Hematopoietic multipotent progenitor cell treated with erythropoietin and hydrocortisone succinate and interleukin-3 and kit ligand, for 15 days (in vitro differentiated cells): ENCODE data around the gene LEMD3.

Experiments used
- DNase-seq: peaks from one replicate; pipeline ENCODE4 v3.0.0-alpha.2; 2015; ENCODE audit warnings: low spot score

LEMD3 gene

DNA sequence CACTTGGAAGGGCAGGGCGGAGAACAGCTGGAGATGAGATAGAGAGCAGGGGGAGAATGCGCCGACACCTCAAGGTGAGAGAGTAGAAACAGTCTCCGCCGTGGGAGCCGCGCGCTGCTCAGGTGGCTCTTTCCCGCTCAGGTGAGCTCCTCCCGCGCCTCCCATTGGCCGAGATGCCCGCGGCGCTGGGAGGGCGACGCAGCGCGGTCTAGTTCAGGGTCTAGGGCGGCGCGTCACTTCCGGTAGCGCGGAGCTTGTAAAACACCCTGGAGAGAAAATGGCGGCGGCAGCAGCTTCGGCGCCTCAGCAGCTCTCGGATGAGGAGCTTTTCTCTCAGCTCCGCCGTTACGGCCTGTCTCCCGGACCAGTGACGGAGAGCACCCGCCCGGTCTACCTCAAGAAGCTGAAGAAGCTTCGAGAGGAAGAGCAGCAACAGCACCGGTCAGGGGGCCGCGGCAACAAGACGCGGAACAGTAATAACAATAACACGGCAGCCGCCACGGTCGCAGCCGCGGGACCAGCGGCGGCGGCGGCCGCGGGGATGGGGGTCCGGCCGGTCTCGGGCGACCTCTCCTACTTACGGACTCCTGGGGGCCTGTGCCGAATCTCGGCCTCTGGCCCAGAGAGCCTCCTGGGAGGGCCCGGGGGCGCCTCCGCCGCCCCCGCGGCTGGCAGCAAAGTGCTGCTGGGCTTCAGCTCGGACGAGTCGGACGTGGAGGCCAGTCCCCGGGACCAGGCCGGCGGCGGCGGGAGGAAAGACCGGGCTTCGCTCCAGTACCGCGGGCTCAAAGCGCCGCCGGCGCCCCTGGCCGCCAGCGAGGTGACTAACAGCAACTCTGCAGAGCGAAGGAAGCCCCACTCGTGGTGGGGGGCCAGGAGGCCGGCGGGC is at the start of gene LEMD3:
Gene LEMD3, plus strand, starts transcription at position 264 of the 889 bp plus-strand sequence. Its CDS starts 14 bp downstream, at position 278.
- DNase-seq = peak; percentile 89

DNA sequence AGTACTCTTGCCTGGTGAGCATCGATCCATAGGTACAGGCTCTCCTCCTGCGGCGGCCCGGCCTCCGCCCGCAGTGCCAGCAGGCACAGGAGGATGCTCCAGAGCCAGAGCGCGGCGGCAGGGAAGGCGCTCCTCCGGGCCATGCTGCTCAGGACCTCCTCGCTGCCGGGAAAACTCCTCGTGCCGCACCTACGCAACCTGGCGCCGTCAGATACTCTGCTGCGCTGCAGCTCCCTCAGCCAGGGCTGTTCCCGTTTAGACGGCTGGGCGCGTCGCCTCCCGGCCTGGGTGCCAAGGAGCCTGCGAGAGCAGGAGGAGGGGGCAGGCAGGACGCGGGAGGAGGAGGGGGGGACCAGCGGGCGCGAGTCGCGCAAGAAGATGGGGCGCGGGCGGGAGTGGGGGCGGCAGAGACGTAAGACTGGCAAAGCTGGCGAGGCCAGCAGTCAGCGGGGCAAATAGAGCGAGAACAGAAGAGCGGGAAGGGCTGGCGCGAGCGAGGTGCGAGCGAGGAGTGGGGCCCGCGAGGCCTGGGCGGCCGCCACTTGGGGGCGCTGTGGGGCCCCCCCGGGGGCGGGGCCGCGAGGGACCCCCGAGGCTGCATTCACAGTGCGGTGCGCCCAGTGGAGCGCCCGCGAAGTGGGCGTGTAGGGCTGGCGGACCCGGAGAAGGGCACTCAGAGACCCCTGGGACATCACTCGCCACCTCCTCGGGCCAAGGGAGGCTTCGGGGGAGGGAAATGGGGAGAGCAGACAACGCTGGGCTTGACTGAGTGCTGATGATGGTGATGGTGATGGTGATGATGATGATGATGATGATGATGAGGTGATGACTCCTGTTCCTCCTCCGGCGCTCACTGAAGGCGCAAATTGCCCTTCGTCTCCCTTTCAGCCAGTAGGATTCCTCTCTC is 48.1 kb upstream of the LEMD3 start, which contains the start of gene WIF1:
Gene WIF1, minus strand, starts transcription at position 257 of the 907 bp plus-strand sequence. Its CDS starts 114 bp downstream, at position 143.
- DNase-seq = no peak

DNA sequence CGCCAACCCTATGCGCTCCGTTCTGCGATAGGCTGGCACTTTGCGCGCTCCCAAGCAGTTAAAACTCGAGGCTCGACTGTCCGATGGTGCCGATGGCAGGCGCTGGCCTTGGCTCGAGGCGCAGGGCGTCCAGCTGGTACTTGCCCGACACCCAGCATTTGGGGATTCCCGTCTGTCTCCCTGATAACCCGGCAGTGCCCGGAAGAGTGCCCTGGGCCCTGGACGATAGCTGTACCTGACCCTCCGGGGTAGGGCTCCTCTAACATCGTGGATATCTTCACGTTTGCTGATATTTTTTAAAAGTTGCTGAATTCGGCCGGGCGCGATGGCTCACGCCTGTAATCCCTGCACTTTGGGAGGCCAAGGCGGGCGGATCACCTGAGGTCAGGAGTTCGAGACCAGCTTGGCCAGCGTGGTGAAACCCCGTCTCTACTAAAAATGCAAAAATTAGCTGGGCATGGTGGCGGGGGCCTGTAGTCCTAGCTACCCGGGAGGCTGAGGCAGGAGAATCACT is 47.4 kb upstream of the LEMD3 start:
- DNase-seq = no peak

DNA sequence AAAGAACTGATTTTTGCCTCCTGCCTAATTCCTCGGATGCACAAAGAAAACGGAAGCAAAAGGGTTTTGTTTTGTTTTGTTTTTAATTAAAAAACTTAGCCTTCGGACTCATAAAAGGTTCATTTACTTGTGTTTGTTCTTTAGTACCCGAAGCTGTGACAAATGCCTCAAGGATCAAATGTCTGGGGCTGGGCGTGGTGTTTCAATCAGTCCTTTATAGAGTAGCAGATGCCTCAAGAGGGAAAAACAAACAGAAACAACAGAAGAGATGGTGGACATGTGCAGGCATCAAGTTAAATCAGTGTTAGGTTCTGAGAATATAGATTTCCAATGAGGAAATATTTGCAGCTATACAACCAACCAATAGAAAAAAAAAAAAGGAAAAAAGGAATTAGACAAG is 46.7 kb upstream of the LEMD3 start:
- no peak for DNase-seq

DNA sequence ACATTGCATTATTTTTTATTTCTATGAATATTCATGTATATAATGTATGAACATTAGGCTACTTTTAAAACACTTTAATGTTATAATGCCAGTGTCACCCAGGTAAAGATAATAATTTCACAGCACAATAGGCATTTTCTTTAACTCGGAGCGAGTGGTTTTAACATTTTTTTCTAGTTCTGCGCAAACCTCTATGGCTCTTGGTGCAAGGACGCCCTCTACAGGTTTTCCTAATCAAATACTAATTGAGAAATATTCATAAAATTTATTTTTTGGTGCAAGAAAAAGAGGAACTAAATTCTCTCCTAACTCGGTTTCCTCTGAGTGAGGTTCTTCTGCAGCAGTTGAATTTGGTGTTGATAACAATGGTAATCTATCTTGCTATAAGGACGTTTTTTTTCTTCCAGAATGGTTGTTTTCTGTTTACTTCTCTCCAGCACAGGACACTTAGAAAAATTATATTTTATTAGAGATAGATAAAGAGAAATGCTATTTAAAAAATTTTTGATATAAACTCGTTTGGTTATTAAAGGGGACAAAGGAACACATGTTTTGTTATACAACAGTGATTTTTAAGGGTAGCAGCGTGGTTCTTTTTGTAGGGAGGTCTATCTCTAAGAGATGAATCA is 45.8 kb upstream of the LEMD3 start:
- DNase-seq = peak; percentile 66

DNA sequence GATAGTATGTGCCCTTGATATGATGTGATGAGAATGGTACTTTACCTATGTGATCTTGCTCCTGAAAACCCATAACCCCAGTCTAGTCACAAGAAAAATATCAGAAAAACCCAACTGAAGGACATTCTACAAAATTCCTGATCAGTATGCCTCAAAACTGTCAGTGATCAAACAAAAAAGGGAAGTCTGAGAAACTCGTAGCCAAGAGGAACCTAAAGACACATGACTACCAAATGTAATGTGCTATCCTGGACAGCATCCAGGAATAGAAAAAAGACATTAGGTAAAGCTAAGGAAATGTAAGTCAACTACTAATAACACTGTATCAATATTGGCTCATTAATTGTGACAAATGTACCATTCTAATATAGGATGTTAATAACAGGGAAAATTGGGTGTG is 44.1 kb upstream of the LEMD3 start:
- peak; percentile 17 for DNase-seq

DNA sequence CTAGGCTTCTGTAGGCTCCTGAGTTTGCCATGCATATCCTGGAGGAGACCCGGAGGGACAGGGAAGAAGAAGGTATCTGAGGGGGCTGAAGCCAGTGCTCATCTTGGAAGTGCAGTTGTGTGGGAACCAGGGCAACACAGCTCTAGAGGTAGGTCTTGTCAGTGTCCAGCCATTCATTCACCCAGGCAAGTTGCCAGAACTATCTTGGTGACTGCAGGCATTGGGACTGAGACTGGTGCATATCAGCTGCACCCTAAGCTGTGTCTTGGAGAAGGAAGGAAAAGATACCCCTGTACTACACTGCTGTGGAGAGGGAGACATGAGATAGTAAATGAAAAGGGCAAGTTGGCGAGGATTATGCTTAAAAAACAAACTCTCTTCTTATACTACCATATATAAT is 43.4 kb upstream of the LEMD3 start:
- DNase-seq = peak; percentile 89

DNA sequence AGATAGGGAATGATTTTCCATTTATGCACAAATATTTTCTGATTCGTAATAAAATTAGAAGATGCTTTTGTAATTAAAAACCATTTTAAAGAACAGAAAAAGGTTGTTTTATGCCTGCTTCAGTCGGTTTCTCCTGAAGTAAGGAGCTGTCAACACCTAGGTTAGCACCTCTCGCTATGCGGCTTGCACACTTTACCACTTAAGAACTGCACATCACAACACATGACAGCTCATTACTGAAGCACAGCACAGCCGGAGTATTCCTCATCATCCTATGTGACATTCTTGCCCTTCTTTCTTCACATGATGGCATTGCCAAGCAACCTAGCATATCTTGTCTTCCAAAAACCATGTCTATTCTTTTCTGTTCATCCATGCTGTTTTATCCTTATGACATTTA is 42.9 kb upstream of the LEMD3 start:
- DNase-seq = peak; percentile 36

DNA sequence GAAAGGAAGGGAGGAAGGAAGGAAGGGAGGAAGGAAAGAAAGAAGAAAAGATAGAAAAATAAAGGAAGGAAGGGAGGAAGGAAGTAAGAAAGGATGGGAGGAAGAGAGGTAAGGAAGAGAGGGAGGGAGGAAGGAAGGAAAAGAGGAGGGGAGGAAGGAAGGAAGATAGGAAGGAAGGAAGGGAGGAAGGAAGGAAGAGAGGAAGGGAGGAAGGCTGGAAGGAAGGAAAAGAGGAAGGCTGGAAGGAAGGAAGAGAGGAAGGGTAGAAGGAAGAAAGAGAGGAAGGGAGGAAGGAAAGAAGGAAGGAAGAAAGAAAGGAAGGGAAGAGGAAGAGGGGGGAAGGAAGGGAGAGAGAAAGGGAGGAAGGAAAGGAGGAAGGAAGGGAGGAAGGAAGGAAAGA is 35.5 kb upstream of the LEMD3 start:
- DNase-seq = no peak

DNA sequence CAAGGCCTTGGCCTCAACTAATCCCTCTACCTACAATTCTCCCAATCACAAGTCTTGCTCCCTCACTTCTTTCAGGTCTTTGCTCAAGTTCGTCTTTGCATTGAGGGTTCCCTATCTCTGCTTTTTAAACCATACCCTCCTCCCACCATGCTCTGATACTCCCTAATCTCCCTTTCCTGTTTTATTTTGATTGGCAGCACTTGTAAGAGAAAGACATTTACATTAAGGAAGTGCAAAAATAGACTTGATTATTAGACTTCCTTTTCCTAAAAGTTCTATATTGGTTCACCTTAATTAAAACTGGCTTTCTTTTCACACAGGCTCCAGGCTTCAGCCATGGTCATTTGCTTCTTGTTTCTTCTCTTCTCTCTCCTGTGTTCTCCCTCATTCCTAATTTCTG is 30.0 kb upstream of the LEMD3 start:
- no peak for DNase-seq

DNA sequence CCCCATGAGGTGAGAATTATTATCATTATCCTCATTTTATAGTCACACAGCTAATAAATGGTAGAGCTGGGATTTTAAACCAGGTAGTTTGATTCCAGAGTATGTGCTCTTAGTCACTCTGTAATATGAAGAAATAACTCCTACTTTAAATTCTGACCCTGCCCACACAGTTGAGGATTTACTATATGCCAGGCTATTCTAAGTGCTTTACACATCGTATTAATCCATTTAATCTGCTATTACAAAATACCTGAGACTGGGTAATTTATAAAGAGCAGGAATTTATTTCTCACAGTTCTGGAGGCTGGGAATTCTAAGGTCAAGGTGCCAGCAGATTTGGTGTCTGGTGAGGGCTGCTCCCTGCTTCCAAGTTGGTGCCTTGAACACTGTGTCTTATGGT is 28.6 kb upstream of the LEMD3 start:
- DNase-seq = no peak

DNA sequence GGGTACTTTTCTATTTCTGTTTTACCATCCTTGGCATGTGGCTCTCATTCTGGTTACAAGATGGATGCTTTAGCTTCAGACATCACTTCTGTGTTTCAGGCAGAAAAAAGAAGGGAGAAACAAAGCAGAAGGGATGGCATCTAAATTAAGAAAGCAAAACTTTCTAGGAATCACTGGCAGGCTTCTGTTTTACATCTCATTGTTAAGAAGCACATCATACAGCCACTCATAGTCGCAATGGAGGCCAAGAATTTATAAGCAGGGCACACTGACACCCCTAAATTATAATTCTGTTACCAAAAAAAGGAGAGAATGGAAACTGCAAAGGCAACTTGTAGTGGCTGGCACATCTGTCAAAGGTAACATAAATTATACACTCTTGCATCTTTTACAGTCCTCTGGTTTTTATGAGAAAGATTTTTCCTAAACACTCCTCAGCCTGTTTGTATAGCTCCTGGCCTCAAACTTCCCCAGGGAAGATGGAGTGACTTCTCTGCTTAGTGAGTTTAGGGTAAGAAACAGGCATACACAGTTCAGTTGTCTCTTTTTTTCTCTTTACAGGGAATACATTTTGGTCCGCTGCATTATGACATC is 22.0 kb upstream of the LEMD3 start:
- no peak for DNase-seq

DNA sequence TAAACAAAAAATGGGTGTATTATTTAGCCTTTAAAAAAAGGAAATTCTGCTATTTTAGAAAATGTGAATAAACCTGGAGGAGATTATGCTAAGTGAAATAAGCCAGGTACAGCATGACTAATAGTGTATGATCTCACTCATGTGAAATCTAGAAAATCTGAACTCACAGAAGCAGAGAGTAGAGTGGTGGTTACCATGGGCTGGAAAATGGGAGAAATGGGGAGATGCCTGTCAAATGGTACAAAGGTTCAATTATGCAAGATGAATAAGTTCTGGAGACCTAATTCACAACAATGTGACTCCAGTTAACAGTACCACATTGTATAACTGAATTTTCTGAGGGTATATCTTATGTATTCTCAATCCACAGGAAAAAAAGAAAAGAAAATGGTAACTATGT is 17.4 kb upstream of the LEMD3 start:
- no peak for DNase-seq

DNA sequence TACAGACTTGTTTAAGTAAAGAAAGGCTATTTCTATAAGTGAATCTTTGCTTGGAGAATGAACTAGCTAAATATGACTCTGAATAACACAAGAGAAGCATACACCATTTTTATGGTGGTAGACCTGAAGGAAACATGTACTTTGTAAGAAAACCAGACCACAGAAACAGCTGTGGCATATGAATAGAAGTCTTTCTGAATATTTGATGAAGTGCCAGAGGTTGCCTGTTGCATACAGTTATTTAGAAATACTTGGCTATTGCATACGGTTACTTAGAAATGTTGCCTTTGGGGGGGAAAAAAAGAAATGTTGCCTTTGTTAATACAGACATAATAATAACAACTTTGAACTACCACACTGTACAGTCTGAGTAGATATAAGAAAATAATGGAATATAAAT is 16.8 kb upstream of the LEMD3 start:
- no peak for DNase-seq

DNA sequence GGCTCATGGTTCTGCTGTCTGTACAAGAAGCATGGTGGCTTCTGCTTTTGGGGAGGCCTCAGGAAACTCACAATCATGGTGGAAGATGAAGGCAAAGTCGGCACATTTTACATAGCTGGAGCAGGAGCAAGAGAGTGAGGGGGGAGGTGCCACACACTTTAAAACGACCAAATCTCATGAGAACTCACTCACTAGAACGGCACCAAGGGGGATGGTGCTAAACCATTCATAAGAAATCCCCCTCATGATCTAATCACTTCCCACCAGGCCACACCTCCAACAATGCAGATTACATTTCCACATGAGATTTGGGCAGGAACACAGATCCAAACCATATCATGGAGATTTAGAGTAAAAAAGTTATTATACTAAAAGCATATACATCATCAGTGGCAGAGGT is 13.6 kb upstream of the LEMD3 start:
- DNase-seq = no peak

DNA sequence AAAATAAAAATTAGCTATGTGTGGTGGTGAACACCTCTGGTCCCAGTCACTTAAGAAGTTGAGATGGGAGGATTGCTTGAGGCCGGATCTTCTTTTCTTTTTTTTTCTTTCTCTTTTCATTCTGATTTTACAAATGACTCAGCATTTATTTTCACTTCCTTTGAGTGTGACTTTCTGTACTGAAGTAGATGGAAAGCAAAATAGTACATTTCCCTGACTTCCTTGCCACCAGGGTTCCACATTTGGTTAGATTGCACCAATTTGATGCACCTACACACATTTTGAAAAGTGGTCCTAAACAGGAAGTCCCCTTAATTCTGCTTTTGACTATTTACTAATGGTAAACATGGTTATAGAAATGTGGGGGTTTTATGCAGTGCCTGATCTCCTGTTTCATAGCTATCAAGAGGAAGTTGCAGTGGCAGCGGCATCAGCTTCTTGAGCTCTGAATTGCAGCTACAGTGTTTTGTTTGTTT is 13.0 kb upstream of the LEMD3 start:
- peak; percentile 9 for DNase-seq

DNA sequence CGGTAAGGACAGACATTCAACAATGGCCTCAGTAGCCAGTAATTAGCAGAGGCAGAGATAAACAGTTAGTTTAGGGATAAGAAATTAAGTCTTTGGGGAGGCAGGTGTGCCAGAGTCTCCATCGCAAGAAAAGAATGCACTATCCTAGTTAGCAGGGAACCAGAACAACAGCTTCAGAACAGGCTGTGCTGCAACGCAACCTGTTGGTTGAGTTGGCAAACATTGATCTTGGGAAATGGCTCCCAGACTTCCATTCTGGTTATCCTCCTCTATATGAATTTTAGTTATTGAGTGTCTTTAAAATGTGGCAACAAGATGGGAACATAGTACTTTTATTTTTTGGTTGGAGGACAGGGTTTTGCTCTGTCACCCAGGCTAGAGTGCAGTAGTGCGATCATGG is 12.3 kb upstream of the LEMD3 start:
- DNase-seq = no peak

DNA sequence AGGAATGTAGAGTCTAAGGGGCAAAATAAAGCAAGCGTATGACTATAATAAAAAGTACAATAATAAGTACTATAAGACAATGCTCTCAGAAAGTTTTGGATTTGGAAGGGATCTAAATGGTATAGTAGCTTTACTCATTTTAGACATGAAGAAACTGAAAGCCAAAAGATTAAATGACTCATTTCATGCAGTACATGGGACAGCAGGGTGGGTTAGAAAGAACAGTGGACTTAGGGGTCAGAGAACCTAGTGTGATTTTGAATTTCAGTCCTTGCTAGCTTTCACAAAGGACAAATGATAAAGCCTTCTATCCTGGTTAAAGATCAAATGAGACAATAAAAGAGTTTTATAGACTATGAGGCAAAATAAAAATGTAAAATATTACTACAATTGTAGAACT is 6.8 kb upstream of the LEMD3 start:
- no peak for DNase-seq

DNA sequence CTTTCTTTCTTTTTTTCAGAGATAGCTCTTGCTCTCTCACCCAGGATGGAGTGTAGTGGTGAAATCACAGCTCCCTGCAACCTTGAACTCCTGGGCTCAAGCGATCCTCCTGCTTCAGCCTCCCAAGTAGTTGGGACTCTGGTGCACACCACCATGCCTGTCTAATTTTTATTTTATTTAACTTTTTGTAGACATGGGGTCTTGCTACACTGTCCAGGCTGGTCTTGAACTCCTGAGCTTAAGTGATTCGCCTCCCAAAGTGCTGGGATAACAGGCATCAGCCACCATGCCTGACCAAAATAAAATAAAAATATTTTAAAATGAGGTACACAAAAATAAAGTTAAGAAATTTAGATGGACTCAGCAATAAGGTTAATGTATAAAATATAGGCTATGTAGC is 5.1 kb upstream of the LEMD3 start:
- no peak for DNase-seq

DNA sequence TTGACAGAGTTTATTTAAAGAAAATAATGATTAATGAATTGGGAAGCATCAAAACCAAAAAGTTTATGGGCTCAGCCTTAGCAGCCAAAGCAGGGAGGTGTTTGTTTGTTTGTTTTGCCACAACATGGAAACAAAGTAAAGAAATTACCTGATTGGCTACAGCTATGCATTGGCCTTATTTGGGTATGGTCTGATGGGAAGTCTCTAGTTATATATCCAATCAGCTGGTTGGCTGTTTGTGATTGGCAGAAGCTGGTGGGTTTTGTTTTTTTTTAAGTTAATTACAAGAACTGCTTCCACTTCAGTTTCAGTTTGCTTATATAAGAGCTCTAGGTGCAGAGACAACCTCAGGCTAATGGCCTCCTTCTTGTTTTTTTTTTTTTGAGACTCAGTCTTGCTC is 4.6 kb upstream of the LEMD3 start:
- no peak for DNase-seq

DNA sequence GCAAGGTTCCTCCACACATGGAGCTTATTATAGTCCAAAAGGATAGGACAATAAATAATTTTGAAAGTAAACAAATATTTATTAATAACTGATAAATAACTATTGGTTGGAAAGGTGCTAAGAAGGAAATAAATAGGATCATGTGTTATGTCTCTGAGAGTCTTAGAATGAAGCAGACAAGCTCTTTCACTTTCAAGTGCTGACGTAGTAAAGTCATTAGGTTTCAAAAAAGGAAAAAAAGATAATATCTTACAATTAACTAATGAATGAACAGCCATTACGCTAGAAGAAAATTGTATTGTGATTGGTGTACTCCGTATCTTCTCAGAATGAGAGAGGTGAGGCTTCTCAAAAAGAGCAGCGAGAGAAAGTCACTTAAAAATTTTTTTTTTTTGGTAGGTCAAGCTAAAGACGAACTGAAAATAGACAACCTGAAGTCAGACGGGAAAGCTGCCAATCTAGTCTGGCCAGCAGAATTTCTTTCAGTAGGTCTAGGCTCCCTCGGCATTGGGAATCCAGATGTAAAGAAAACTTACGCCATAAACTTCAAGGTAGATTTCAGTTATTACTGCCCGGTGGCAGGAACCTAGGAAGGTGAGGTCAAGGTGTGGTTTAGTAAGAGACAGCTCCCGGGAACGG is 583 bp upstream of the LEMD3 start:
- DNase-seq = peak; percentile 42
